HG02763 (cell line): ENCODE data around the gene EPC2.
"Not testable (repeated sequence)": the region's sequence is repeated elsewhere in the genome, so short reads cannot be mapped to it uniquely, and the experiment has no call there.

Experiments used
- ATAC-seq: cut with Tn5 transposase; IDR thresholded peaks from one replicate; pipeline ENCODE4 v1.9.1; 2021; ENCODE audit warnings: mild to moderate bottlenecking, moderate library complexity; ENCODE audit not compliant: unreplicated experiment

EPC2 gene

DNA sequence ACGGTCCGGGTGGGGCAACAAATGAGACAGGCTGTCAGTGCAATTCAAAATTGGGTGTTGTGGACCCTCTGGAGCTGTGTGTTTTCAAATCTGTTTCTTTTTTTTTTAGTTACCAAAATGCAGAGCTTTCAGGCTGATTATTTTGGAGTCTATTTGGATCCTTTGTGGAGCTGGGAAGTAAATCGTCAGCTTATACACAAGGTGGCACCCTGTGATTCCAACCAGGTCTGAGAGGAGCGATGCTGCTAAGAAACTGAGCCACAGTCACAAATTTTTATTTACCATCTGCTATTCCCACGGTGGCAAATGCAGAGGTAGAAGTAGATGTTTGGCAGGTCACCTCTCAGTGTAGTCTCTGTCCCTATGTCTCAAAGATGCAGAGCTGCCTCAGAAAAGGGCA is 3.8 kb upstream of the EPC2 start:
- ATAC-seq, result no peak

DNA sequence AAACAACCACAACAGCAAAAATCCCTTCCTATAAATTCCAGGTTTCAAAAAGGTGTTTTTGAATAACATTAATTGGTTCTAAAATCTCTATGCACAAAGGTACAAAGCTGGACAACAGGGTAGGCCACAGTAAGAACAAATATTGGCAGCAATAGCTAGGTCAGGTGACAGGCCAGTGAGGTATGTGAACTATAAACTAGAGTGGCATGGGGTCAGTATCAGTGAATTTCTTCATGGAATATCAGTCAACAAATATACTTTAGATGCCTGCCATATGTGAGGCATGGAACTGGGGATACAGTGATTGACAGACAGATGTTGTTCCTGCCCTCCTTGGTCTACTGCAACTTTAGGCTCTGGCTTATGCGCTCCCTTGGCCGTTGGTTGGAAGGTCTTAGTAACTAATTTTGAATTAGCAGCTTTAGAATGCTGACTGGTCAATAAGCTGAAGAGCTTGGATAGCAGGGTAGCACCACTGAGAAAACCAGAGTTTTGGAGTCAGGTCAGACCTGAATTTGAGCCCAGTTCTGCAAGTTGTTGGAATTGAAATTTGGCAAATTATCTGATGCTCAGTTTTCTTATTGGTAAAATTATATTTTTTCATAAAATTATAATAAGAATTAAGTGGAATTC is 2.3 kb upstream of the EPC2 start:
- no peak for ATAC-seq

DNA sequence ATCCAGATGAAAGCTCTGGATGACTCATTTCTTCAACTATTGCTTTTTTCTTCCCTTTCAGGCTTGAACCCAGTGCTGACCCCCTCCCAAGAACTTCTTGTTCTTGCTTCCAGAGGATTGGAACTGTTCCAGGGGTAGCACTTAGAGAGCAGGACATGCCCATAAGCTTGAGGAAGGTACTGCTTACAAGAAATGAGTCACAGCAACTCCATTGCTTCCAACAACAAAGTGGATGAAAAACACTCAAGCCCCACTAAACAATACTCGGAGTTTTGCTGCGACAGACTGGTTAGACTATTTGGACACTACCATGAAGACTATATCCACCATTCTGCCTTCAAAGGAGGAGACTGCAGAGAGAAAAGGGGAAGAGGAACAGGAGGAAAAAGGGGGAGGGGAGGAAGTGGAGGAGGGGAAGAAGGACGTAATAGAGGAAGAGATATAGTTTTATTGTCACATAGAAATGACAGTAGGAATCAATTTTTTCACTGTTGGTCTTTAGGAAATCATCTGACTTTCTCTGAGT is 1.6 kb upstream of the EPC2 start:
- no peak for ATAC-seq

DNA sequence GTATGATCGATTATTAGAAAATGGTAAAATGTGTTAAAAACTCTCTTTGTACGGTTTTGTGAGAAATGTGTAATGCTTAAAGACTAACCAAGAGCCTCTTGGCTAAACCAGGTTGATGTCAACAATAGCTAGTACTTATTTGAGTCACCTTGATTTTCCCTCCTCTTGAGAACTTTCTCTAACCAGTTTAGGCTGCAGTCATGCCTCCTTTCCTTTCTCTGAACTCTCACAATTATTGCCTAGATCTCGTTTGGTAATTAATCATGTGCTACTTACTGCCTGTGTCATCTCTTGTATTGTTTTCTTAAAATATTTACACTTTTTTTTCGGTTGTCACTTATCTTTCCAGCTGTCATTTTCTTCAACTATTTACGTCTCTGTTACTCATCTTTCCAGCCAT is 1.1 kb upstream of the EPC2 start:
- ATAC-seq, result no peak

DNA sequence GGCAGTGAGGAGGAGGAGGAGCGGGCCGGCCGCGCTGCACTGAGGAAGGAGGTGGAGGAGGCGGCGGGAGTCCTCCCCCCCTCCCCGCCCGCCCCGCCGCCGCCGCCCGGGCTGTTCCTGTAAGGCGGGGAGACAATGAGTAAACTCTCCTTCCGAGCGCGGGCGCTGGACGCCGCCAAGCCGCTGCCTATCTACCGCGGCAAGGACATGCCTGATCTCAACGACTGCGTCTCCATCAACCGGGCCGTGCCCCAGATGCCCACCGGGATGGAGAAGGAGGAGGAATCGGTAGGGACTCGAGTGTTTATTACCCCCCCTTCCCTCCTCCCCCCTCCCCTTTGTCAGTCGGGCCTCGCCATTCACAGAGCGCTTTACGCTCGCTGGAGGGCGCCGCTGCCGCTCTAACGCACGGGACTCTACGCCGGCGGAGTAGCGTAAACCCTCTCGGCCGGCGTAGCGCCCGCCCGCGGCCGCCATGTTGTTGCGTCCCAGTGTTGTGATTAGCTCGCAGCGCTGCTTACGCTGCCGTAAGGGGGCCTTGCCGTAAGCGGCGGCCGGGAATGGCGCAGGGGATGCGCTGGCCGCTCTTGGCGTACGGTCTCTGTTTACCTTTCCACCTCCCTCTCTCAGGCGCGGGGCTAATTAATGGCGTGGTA is 460 bp downstream of the EPC2 start:
- peak; percentile 46 for ATAC-seq

DNA sequence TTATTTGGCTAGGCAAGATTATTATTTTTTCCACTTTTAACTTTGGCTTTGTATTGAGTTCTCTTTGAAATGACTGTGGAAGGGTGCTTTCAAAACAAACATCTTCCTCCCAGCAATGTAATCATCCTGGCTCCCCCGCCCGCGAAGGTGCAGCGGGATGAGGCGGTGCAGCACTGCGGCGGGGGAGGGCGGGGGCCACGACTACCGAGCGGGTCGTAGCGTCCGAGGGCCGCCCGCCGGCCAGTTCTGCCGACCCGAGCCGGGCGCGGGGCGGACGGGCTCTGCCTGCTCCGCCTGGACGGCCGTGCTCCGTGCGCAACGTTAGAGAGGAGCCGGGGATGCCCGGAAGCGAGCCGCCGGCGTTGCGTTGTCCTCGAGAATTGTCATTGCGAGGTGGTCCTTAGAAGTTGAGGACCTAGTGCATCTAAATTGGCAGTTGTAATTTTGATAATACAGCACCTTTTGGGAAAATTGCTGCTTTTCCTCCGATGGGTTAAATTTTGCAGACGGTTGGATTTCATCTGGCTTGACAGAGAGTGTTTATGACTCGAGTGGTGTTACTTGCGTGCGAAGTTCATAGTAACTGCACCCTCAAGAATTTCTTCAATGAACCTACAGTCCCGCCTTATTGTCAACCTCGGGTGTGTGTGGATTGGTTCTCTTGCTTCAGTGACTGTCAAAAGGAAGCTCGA is 1.1 kb downstream of the EPC2 start:
- ATAC-seq, result peak; percentile 36

DNA sequence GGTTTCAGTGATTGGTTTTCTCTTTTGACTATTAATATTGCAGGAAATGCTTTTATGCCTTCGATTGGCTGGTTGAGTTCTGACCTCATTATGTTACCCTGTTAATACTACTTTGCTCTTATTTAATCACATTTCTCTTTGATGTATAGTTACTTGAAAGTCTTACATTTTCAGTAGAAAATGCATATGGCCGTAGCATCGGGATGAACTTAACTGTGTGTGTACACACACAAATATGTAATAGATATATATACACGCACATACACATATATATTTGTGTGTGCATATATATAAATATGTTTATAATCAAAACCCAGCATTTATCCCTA is 1.6 kb downstream of the EPC2 start:
- no peak for ATAC-seq

DNA sequence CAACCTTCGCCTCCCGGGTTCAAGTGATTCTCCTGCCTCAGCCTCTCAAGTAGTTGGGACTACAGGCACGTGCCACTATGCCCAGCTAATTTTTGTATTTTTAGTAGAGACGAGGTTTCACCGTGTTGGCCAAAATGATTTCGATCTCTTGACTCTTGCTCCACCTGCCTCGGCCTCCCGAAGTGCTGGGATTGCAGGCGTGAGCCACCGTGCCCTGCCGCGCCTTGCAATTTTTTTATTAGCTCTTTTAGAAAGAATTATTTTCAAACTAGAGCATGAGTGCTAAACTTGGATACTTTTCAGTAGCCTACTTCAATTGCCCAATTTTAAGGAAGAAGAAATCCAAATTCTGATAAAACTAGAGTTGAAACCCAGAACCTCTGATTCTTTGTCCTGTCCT is 3.2 kb downstream of the EPC2 start:
- not testable (repeated sequence) for ATAC-seq

DNA sequence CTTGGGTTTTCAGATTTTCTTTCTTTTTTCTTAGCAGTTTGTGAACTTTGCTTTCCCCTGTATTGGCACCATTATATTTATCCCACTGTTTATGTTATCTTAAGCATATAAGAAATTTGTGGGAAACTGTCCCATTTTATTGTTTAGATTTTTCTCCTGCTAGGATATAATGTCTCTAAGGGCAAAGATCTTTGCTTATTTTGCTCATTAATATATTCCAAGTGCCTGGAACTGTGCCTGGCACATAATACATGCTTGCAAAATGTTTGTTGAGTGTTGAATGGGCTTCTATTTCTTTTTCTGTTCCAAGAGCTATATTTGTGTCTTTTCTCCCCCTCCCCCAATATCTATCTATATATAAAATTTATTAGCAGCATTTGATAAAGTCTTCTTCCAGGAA is 5.4 kb downstream of the EPC2 start:
- no peak for ATAC-seq

DNA sequence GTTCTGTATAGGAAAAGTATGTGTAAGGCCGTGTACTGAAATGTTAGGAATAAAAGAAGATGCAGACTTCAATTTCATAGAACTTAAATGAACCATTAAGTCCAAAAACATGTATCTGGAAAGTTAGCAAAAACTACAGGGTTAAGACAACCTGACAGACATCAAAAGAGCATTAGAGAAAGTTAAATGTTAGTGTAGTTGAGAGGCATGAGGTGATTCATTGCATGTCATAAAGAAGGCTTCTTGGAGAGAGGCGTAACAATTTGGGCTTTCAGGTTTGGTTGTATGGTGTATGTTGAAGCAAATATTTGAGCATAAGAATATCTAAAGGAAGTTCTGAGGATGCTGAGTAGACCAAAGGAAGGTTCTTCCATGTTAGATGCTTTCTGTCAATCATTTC is 6.3 kb downstream of the EPC2 start:
- ATAC-seq, result no peak

DNA sequence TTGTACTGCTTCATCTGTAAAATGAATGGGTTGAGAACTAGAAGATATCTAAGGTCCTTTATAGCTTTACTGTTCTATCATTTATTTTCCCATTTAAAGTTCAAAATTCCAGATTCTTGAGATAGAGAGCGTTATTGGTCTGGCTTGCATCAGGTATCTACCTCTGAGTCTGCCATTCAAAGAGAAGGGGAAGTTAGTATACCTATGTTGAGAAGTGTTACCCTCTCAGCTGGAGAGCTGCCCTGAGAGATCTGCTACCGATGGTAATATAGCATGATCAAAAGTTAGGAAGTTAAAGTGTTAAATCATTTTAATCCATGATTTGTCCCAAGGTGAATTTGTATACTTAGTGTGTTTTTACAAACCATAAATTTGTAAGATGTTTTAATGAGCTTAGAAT is 7.4 kb downstream of the EPC2 start:
- no peak for ATAC-seq

DNA sequence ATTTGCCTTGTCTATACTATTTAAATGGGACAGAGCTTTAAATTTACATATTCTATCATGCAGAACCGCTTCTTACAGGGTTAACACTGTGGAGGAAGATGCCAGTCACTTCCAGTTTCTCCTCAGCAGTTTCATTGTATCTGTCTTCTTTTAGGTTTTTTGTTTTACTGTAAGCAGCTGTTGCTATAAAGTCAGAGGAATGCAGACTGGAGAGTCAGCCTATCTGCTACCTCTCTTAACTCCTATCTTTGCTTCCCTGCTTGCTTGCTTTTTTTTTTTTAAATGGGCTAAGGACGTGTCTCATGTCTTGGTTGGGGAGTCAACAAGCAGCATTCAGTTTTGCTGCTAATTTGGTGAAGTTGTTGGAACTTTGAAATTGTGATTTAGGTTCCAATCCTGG is 8.9 kb downstream of the EPC2 start:
- peak; percentile 92 for ATAC-seq

DNA sequence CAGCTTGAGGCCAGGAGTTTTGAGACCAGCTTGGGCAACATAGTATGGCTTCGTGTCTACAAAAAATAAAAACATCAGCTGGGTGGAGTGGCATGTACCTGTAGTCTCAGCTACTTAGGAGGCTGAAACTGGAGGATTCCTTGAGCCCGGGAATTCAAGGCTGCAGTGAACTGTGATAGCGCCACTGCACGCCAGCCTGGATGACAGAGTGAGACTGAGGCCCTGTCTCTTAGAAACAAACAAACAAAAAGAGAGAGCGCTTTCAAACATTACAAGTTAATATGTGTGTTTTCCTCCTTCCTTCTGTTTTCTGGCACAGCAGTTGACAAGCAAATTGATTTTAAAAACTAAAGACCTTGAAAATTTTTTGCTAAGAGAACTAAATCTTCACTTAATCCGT is 9.9 kb downstream of the EPC2 start:
- no peak for ATAC-seq

DNA sequence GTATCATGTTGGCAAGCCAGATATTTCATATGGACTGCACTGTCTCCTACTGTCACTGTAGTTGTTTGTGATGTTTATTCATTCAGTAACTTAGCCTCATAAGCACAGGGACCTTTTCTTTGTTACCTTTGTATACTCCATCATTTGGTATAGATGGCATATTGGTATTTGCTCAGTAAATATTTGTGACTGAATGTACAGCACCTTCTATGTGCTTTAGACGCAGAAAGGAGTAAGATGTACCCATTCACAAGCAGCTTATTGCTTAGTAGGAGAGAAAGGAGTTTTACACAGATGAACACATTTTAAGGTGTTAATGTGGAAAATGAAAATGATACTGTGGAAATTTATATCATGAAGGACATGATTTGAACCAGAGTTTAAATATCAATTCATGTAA is 12.0 kb downstream of the EPC2 start:
- no peak for ATAC-seq

DNA sequence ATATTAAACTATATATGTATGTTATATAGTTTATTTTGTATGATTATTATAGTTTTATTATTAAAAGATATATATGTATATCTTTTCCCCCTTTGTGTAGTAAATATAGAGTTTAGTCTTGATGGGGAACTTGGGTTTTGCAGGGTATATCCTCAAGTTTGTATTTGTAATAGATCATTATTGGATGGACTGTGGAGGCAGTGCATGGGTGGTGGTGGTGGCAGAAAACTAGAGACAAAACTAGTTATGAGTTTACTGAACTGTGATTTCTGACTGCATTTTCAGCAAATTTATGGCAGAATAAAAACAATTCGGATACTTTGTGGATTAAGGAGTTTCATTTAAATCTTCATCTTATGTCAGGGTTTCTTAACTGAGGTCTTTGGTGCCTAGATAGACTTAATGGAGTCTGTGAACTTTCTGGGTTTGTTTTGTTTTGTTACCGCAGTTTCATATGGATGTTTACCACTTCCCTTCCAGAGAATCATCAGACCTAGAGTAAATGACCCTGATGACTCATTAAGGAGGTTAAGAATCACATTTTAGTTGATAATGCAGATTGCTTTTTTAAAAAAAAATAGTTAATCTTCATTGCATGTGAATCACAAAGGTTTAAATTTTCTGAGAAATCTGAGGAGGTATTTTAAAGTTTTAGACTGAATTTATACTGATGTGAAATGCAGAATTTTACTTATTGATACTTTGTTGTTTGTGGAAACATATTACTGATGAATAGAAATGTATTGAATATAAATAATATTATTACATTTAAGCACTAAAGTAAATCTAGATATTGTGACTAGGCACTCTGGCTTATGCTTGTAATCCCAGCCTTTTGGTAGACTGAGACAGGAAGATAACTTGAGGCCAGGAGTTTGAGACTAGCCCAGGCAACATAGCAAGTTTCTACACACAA is 14.5 kb downstream of the EPC2 start:
- ATAC-seq, result peak; percentile 98

DNA sequence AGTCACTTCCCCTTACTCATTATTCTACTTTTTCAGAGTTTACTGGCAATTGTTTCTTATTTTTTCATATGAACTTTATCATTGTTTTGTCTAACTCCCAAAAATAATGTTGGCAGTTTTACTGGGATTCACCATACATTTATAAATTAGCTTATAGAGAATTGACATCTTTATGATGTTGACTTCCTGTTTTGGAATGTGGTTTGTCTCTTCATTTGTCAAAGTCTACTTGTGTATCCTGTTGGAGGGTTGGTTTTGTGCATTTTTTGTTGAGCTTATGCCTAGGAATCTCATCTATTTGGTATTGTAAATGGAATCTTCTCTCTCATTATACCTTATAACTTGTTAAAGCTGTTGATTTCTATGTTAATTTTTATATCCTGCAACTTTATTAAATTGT is 16.4 kb downstream of the EPC2 start:
- no peak for ATAC-seq

DNA sequence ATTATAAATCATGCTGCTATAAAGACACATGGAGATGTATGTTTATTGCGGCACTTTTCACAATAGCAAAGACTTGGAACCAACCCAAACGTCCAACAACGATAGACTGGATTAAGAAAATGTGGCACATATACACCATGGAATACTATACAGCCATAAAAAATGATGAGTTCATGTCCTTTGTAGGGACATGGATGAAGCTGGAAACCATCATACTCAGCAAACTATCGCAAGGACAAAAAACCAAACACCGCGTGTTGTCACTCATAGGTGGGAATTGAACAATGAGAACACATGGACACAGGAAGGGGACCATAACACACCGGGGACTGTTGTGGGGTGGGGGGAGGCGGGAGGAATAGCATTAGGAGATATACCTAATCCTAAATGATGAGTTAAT is 17.8 kb downstream of the EPC2 start:
- not testable (repeated sequence) for ATAC-seq

DNA sequence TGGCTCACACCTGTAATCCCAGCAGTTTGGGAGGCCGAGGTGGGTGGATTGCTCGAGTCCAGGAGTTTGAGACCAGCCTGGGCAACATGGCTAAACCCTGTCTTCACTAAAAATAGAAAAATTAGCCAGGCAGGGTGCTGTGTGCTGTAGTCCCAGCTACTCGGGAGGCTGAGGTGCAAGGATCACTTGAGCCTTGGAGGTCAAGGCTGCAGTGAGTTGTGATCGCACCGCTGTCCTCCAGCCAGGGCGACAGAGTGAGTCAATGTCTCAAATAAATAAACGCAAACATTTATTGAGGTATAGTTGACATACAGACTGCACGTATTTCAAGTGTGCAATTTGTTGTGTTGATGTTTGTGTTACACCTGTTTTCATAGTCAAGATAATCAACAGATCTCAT is 19.7 kb downstream of the EPC2 start:
- ATAC-seq, result no peak

DNA sequence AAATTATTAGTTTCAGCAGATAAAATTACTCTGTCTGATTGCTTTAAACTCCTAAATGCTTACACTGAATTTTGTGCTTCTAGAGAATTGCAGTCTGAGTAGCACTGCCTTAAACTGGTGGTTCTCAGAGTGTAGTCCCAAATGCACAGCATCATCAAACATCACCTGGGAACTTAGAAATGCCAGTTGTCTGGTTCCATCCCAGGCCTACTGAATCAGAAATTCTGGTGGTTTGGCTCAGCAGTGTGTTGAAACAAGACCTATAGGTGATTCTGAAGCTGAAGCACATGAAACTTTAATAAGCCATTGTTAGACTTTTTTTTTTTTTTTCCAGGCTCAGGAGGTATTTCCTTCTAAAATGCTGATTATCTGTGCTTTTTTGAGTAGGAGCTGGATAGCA is 22.0 kb downstream of the EPC2 start:
- ATAC-seq, result no peak

DNA sequence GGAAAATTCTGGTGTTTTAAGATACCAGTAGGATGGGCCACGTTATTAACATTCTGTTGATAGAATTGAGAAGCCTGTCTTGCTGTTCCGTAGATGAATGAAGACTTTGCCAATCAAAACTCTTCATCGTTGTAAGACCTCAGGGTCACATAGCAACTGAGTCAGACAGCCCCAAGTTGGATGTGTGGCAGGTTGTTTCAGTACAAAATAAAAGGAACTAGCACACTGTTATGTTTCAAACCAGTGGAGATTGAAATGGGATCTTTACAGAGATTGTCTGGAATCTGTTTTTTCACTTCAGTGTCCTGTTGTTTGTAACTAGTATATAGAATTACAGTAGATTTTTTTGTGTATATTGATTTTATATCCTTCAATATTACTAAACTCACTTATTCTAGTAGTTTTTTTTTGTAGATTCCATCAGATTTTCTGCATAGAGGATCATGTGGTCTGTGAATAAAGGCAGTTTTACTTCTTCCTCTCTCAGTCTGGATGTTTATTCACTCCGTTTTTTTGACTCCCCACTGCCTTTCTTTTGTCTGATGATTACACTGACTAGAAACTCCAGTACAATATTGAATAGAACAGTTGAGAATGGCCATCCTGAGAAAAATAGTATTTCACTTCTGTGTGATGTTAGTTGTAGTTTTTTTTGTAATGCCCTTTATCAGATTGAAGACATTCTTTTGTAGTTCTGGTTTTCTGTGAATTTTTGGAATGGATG is 22.7 kb downstream of the EPC2 start:
- no peak for ATAC-seq

DNA sequence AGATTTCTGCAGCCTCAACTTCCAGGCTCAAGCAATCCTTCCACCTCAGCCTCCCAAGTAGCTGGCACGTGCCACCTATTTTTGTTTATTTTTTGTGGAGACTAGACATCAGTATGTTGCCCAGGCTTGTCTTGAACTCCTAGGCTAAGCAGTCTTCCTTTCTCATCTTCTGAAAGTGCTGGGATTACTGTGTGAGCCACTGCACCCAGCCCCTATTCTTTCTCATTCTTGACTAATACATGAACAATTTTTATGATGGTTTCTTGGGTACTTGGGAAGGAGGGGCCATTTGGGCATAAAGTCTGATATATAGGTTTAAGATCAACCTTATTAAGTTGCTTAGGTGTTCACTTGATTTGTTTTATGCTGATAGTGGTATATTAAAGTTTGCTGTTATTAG is 26.2 kb downstream of the EPC2 start:
- ATAC-seq, result no peak
